Stimulated activated CD4-positive, alpha-beta T cell treated with anti-CD3 and anti-CD28 coated beads, Interleukin-12 subunit alpha, Interleukin-12 subunit beta, amount 100 ng/mL, for 24 hours (primary cell): Measurements from ENCODE around the gene MYO1A.
"Not testable (repeated sequence)": the region's sequence is repeated elsewhere in the genome, so short reads cannot be mapped to it uniquely, and the experiment has no call there.

ENCODE experiments used
- DNase-seq, 2 experiments: peaks; one replicate each; pipeline ENCODE4 v3.0.0-alpha.2; 2020; ENCODE audit warnings: low read depth in 2 of 2

Gene MYO1A

GRCh38 chr12:57087691-57088353, 37.9 kb upstream of the MYO1A start:
- peak; percentile 72 to 88 for DNase-seq

GRCh38 chr12:57087010-57087690, 37.2 kb upstream of the MYO1A start:
- DNase-seq, result peak; percentile 87 to 94

- peak in 1 of 2 experiments; percentile 37 for DNase-seq
Measured at GRCh38 chr12:57086493-57087009, 36.6 kb upstream of the MYO1A start.

GRCh38 chr12:57085999-57086492, 36.1 kb upstream of the MYO1A start:
- peak in 1 of 2 experiments; percentile 48 for DNase-seq

- DNase-seq, result no peak
Measured at GRCh38 chr12:57080855-57081254, 30.9 kb upstream of the MYO1A start.

- no peak for DNase-seq
Measured at GRCh38 chr12:57079821-57080220, 29.9 kb upstream of the MYO1A start.

- DNase-seq, result peak; percentile 85 to 88
Measured at GRCh38 chr12:57078519-57079404, 28.8 kb upstream of the MYO1A start, which contains the start of gene NEMP1. Gene NEMP1 (minus strand): TSS chr12:57078791. CDS start chr12:57078745, 46 bp downstream.

- not testable (repeated sequence) for DNase-seq
Measured at GRCh38 chr12:57073566-57074450, 23.9 kb upstream of the MYO1A start.

GRCh38 chr12:57072661-57073060, 22.7 kb upstream of the MYO1A start:
- no peak for DNase-seq

- DNase-seq, result no peak
Measured at GRCh38 chr12:57069523-57069922, 19.6 kb upstream of the MYO1A start.

GRCh38 chr12:57066245-57066644, 16.3 kb upstream of the MYO1A start:
- no peak for DNase-seq

GRCh38 chr12:57063991-57064685, 14.2 kb upstream of the MYO1A start:
- peak in 1 of 2 experiments; percentile 27 for DNase-seq

GRCh38 chr12:57058454-57058853, 8.5 kb upstream of the MYO1A start:
- DNase-seq, result no peak

- DNase-seq, result no peak
Measured at GRCh38 chr12:57057067-57057751, 7.3 kb upstream of the MYO1A start.

- DNase-seq, result no peak
Measured at GRCh38 chr12:57055824-57056223, 5.9 kb upstream of the MYO1A start.

GRCh38 chr12:57053901-57054300, 4.0 kb upstream of the MYO1A start:
- DNase-seq, result not testable (repeated sequence)

- DNase-seq, result not testable (repeated sequence)
Measured at GRCh38 chr12:57053146-57053545, 3.2 kb upstream of the MYO1A start.

- DNase-seq, result no peak
Measured at GRCh38 chr12:57051011-57051410, 1.1 kb upstream of the MYO1A start.

GRCh38 chr12:57049119-57049446, 846 bp downstream of the MYO1A start:
- DNase-seq, result no peak
